Activated CD4-positive, alpha-beta T cell treated with anti-CD3 and anti-CD28 coated beads for 24 hours (primary cell): ENCODE results near the gene MIOS.
"Not testable (repeated sequence)": the region's sequence is repeated elsewhere in the genome, so short reads cannot be mapped to it uniquely, and the experiment has no call there.

Experiments used
- DNase-seq, 2 donors: peaks; one replicate each; pipeline ENCODE4 v3.0.0-alpha.2; 2020; ENCODE audit warnings: low read depth in 2 of 2

The MIOS gene

GRCh38 chr7:7647495-7648036, 80.9 kb downstream of the MIOS start:
- DNase-seq, result no peak

GRCh38 chr7:7650682-7651206, 84.1 kb downstream of the MIOS start:
- DNase-seq, result no peak

- DNase-seq, result no peak
Observed at GRCh38 chr7:7651479-7651878, 84.8 kb downstream of the MIOS start.

GRCh38 chr7:7652798-7653540, 86.3 kb downstream of the MIOS start:
- no peak for DNase-seq

- no peak for DNase-seq
Observed at GRCh38 chr7:7653593-7654187, 87.0 kb downstream of the MIOS start.

- no peak for DNase-seq
Observed at GRCh38 chr7:7654964-7655715, 88.5 kb downstream of the MIOS start.

GRCh38 chr7:7656459-7656858, 89.8 kb downstream of the MIOS start:
- not testable (repeated sequence) for DNase-seq
